ENCODE measurements around the gene GAREM1.
A peak's percentile ranks its signal among the peaks of the same experiment; 100 is the strongest.

The GAREM1 gene

GRCh38 chr18:32422978-32423740 lies 47.5 kb downstream of the GAREM1 start:
- DNase-seq: no peak

- DNase-seq: no peak
Observed at GRCh38 chr18:32422201-32422600, 48.5 kb downstream of the GAREM1 start.

DNA sequence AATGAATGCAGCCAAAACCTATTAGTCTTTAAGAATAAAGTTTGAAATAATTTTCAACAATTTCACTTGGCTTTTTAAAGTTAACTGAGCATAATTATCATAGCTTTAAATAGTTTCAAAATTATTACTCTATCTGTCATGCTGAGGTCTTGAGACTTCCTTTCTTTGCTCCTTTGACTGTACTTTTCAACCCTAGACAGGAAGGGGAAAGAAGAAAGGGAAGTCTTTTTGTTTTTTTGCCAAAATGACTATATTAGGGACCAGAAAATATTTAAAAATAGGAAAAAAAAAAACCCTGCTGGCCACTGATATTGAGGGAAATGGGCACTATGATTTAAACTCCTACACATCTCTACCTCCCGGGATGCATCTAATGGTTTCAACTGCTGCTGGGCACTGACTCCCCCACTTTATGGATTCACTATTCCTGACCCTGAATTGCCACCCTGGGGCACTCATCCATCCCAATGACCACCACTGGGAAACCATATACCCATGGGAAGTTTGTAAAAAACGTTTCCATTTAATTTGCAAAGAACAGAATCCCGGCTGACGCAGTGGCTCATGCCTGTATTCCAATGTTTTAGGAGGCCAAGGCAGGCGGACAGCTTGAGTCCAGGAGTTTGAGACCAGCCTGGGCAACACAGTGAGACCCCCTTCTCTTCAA lies 50.5 kb downstream of the GAREM1 start:
- DNase-seq: no peak

GRCh38 chr18:32418148-32418547 lies 52.5 kb downstream of the GAREM1 start:
- DNase-seq: no peak

DNA sequence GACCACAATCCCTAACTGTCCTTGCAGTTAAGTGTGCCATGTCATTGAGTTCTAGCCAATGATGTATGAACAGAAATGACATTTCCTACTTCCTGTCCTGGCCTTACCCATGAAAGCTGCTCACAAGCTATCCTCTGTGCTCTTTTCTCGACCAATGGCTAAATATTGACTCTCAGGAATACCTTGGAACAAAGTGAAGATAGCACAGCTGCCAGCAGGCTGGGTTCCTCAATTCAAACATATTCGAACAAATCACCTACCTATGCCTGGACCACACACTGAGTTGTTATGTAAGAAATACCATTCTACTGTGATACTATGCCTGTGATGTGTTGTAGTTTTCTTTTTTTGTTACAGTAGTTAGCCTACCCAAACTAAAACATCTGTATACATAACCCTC lies 65.1 kb downstream of the GAREM1 start:
- DNase-seq: no peak

DNA sequence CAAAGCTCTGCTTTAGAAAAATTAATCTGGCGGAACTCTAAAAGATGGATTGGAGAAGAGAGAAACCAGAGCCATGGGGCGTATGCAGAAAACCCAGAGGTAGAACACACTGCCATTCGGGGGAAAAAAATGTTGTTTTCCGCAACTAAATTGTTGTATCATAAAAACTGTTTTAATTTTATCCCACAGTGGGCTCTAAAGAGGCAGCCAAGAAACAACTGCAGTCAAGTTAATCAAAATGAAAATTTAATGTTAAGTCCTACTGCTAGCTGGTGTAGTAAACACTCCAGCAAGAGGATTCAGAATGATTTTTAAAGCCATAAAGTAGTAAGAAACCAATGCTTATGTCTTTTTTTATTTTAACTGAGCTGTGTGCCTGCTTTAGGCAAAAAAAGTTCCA lies 69.1 kb downstream of the GAREM1 start:
- DNase-seq: no peak

DNA sequence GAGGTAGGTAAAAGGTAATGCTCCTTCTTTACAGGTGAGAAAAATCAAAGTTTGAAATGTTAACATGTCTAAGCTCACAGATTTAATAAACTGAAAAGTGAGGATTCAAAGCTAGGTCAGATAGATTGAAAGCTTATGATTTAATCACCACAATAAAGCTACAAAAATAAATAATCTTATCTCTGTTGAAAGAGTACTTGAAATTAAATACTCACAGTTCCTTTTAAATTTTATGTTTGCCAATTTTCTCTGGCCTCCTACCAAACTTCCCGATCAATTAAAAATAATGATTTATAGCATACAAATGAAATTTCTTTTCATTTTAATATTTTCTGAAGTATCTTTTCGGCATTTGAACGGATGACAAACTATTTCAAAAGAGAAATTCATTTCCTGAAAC lies 77.3 kb downstream of the GAREM1 start:
- DNase-seq: no peak

DNA sequence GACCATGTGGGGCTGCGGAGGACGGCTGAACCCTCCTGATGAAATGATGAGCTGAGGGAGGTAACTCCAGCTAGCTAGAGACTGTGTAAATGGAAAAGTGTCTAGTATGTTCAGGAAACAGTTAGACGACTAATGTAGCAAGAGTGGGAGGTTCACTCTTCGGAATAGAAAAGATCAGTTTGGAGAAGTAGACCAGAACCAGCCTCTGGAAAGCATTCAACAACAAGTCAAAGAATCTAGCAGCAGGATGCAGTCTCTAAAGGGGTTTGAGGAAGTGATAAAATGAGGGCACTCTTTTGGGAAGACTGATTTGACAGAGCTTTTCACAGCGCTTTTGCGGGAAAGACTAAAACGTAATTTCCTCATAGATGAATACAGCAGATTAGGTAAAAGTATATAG lies 79.6 kb downstream of the GAREM1 start:
- DNase-seq: no peak

GRCh38 chr18:32389858-32390257 lies 80.8 kb downstream of the GAREM1 start:
- DNase-seq: no peak

DNA sequence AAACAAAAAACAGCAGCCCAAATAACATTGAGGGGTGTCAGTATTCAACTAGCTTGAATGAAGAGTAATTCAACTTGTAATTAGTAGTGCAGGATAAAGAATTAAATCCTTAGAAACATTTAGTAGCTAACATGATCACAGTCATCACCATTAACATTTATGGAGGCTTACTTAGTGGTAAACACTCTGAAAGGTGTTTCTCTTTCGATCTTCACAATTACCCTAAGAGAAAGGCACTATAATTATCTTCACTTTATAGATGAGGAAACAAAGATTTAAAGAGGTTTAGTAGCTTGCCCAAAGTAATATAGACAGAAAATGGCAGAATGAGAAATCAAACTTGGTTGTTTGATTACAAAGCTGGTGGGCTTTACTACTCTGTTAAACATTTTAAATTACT lies 81.5 kb downstream of the GAREM1 start:
- no peak for DNase-seq

GRCh38 chr18:32386471-32386870 lies 84.2 kb downstream of the GAREM1 start:
- no peak for DNase-seq

DNA sequence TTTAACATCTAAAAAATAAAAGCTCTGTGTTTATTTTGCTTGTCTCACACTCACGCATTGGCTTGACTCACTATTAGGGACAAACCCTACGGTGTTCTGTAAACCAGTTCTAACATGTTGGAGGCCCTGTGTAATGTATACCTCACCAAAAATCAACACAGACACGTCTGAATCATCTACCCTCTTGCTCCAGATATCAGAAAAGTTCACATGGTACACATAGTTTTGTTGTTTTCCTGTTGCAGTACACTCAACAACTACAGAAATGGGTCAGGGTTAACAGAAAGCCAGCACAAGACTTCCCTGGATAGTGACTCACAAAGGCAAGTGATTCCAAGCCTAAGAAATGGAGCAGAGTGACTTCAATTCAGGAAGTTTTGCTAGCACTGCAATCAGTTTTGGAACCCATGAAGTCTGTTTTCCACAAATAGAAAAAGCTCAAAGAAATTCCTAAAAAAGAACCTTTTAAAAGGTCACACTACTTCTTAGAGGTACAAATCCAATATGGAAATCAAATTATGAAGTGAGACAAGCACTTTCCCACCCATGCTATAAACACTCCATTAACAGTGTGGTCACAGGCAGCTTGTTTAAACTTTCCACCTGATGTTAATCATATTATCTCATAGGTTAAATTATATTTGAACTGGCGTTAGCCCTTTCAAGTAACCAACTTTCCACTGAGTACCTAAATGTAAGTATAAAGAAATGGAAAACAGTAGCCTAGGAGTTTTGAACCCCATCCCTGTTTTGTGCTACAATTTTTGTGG lies 87.4 kb downstream of the GAREM1 start:
- peak; percentile 98 for DNase-seq

- no peak for DNase-seq
Observed at GRCh38 chr18:32381761-32382160, 88.9 kb downstream of the GAREM1 start.

GRCh38 chr18:32380559-32380958 lies 90.1 kb downstream of the GAREM1 start:
- DNase-seq: no peak

DNA sequence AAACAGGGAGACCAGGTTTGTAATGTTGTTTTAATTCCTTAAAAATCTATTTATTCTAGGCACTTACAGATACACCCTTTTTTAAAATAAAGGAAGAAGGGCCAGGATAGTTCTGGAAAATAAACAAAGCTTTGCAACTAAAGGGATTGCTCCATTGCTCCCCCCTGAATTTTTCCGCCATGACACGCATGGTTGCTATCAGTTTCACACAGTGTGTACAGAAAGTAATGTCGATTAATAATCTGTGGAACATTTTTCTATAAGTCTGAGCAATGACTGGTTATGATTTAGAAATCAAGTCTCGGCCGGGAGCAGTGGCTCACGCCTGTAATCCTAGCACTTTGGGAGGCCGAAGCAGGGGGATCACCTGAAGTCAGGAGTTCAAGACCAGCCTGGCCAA lies 90.8 kb downstream of the GAREM1 start:
- peak; percentile 30 for DNase-seq

- DNase-seq: peak; percentile 66
Observed at GRCh38 chr18:32378705-32379104, 92.0 kb downstream of the GAREM1 start.

- peak; percentile 56 for DNase-seq
Observed at GRCh38 chr18:32373995-32374394, 96.7 kb downstream of the GAREM1 start.

GRCh38 chr18:32373505-32373904 lies 97.2 kb downstream of the GAREM1 start:
- DNase-seq: no peak

DNA sequence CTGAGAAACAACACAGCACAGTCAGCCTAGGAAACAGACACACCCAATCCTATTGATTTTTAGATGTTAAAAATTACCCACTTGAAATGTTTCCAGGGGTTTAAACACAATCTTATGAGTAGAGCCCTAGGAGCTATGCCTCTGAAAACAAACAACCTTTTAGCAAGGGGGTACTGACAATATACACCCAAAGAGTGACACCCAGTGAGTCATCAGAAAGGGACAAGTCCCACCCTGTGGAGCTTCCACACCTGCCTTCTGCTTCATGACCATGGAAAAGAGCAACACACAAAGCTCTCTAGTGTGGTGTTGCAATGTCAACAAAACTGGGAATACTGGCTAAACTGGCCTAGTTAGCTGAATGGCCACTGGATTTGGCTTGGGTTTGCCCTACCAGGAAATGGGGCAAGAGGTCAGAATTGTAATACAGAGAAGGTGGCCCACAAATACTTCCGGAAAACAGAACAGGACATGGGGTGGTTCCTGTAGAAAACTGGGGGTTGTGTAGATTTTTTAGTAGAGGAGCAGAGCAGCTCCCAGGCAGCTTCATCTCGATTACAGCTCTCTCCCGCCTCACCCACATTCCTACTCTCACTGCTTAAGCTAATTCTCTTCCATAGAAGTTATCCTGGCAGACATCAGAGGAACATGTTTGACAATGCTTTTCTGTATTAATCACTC lies 98.2 kb downstream of the GAREM1 start:
- no peak for DNase-seq

DNA sequence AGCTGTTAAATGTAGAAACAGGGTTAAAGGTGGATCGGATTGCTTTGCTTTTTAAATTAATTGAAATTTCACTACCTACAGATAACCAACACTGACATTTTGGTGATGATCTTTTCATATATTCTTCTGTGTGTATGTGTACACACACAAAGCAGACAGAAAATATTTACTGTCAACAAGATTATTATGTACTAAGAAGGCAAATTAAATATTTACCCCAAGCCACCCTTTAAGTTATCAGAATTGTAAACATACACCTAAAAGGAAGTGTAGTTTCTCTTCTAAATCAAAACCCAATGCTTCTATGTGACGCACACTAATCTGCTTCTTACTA lies 98.7 kb downstream of the GAREM1 start:
- DNase-seq: no peak

GRCh38 chr18:32371384-32371783 lies 99.3 kb downstream of the GAREM1 start:
- DNase-seq: no peak

- no peak for DNase-seq
Observed at GRCh38 chr18:32368991-32369390, 101.7 kb downstream of the GAREM1 start.

GRCh38 chr18:32368170-32368569 lies 102.5 kb downstream of the GAREM1 start:
- peak; percentile 45 for DNase-seq

Data from HCEC 1CT (cell line).